ENCODE results near the gene CCDC88C.
"Not testable (repeated sequence)": the region's sequence is repeated elsewhere in the genome, so short reads cannot be mapped to it uniquely, and the experiment has no call there.

The CCDC88C gene

DNA sequence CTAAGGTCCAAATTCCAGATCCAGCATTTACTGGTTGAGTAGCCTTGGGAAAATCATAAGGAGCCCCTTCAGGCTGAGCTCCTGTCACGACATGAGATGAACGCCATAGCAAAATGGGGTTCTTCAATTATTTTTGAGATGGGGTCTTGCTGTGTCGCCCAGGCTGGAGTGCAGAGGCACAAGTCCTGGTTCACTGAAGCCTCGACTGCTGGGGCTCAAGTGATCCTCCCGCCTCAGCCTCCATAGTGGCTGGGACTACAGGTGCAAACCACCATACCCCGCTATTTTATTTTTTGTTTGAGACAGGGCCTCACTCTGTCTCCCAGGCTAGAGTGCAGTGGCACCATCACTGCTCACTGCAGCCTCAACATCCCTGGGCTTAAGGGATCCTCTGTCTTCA is 147.4 kb downstream of the CCDC88C start:
- TF ChIP-seq, protein P1, sequence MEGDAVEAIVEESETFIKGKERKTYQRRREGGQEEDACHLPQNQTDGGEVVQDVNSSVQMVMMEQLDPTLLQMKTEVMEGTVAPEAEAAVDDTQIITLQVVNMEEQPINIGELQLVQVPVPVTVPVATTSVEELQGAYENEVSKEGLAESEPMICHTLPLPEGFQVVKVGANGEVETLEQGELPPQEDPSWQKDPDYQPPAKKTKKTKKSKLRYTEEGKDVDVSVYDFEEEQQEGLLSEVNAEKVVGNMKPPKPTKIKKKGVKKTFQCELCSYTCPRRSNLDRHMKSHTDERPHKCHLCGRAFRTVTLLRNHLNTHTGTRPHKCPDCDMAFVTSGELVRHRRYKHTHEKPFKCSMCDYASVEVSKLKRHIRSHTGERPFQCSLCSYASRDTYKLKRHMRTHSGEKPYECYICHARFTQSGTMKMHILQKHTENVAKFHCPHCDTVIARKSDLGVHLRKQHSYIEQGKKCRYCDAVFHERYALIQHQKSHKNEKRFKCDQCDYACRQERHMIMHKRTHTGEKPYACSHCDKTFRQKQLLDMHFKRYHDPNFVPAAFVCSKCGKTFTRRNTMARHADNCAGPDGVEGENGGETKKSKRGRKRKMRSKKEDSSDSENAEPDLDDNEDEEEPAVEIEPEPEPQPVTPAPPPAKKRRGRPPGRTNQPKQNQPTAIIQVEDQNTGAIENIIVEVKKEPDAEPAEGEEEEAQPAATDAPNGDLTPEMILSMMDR (conservative IDR thresholded peaks at IDR 0.05; ENCODE audit: control insufficient read depth, insufficient read depth, low read depth, low read length), result no peak
- no peak overlapping the region for H3K4me3 ChIP-seq (ENCODE audit: control insufficient read depth, low read depth, low read length)
- no peak for DNase-seq (ENCODE audit: low read depth)

DNA sequence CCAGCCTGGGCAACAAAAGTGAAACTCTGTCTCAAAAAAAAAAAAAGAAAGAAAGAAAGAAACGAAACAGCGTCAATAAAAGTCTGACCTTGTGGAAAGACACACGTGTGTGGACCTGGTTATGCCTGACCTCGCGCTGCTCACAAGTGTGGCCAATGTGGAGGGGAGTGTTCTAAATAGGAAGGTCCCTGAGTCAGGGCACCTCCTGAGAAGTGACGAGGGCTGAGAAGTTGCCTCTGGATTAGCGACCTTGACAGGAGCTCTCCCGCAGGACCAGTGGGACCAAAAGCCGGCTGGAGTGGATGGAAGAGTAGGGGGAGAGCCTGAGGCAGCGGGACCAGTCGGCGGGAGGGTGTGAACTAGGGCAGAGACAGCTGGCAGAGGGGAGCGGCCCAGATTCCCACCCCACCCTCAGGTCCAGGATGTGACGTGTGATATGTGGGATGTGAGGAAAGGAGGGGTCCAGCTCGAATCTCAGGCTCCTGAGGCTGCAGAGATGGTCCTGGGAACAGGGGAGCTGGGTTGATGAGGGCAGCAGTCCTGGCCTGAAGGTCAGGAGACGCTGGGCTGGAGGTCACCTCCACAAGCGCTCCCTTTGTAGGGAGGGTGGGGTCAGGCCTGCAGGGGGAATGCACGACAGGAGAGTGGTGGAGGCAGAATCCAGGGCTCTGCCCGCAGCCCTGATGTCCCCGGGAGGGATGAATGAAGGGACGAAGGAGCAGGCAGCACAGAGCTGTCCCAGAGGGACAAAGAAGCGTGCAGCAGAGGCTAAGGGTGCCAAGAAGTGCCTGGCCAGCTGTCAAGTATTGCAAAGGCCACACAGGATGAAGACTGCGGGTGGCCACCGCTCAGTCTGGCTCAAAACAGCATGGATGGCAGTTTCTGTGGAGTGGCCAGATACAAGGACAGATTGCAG is 148.3 kb downstream of the CCDC88C start:
- no peak overlapping the region for H3K4me3 ChIP-seq (ENCODE audit: control insufficient read depth, low read depth, low read length)
- TF ChIP-seq, protein P1 (conservative IDR thresholded peaks at IDR 0.05; ENCODE audit: control insufficient read depth, insufficient read depth, low read depth, low read length), result no peak
- DNase-seq (ENCODE audit: low read depth), result no peak

DNA sequence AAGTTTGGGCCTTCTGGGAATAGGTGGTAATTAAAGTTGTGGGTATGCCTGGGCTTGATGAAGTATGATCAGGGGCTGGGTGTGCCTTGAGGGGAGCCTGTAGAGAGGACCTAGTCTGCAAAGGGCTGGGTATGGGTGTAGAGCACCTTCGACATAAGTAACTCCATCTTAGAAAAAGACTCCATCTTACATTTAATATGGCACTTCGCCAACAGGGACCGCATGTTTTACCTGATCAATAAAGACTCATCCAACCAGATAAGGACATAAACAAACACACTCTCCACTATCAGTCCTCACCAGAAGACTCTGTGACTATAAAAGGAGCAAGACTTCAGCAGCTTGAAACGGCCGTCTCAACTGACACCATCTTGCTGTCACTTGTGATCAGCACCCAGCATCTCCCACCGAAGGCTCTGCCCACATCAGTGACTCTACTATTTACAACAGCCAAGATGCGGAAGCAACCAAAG is 149.6 kb downstream of the CCDC88C start:
- no peak for DNase-seq (ENCODE audit: low read depth)
- no peak overlapping the region for H3K4me3 ChIP-seq (ENCODE audit: control insufficient read depth, low read depth, low read length)
- TF ChIP-seq, protein P1 (conservative IDR thresholded peaks at IDR 0.05; ENCODE audit: control insufficient read depth, insufficient read depth, low read depth, low read length), result no peak

DNA sequence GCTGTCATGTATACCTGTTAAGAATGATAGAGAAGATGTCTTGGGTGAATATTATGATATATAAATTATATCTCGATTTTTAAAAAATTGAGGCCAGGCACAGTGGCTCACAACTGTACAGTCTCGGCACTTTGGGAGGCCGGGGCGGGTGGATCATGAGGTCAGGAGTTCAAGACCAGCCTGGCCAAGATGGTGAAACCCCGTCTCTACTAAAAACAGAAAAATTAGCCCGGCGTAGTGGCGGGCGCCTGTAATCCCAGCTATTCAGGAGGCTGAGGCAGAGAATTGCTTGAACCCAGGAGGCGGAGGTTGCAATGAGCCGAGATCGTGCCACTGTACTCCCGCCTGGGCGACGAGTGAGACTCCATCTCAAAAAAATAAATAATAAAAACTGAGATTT is 151.3 kb downstream of the CCDC88C start:
- not testable (repeated sequence) for H3K4me3 ChIP-seq (ENCODE audit: control insufficient read depth, low read depth, low read length); DNase-seq (ENCODE audit: low read depth)

DNA sequence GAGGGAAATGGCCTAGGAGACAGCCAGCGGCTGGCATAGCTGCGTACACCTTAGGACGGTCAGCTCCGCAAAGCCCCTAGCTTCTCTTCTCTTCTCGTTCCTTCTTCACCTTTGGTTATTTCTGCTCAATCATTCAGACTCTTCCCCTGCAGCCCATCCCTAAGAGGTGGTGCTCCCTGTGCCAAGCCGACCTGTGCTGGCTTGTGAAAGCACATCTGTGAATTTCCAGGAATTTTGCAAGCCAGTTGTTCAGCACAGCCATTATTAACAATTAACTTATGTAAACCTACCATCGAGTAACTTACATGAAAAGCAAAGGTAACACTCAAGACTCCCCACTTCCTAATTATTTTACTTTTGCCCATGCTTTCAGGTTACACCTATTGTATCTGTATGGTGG is 152.2 kb downstream of the CCDC88C start:
- TF ChIP-seq, protein P1 (conservative IDR thresholded peaks at IDR 0.05; ENCODE audit: control insufficient read depth, insufficient read depth, low read depth, low read length), result no peak
- H3K4me3 ChIP-seq (ENCODE audit: control insufficient read depth, low read depth, low read length), result no peak overlapping the region
- no peak for DNase-seq (ENCODE audit: low read depth)

DNA sequence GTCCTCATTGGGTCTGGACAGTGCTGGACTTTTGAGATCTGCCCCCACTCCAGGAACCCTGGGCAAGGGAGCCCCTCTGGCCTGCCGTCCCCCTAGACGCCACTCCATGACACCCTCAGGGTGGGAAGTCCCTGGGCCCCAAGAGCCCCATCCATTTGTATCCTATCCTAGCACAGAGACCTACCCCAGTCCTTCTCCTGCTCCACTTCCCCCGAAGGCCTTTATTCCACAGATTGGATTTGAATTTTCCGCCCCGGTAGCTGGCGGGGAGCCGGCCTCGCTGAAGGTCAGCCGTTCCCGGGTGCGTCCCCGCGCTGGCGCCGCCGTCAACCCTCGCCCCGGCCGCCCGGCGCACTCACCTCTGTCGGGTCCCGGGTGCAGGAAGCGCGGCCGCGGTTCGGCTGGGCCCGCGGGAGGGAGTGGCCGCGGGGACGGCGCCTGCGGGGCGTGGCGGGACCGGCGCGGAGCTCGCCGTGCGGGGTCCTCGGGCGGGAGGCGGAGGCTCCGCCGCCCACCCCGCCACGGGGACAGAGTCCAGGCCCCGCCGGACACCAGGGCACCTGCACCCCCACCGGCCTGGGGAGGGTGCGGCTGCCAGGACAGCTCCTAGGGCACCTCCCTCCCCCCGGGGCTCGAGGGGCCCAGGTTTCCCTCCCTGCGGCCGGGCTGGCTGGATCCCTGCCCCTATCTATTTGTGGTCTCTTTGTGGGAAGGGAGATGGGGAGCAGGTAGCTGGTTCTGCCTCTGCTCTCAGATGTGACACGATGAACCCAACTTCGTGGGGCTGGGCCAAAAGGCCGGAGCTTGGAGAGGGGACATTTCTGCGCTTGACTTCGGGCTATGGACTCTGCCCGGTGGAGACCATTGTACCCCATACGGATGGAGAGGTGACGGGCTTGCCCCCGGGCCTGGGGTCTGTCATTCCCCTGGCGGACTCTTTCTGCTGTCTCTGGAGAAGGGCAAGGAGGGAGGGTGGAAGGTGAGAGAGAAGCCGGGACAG is 153.2 kb downstream of the CCDC88C start:
- peak overlapping the region; percentile 22 for H3K4me3 ChIP-seq (ENCODE audit: control insufficient read depth, low read depth, low read length)
- TF ChIP-seq, protein P1 (conservative IDR thresholded peaks at IDR 0.05; ENCODE audit: control insufficient read depth, insufficient read depth, low read depth, low read length), result no peak
- DNase-seq (ENCODE audit: low read depth), result no peak
